Endothelial cell of umbilical vein (primary cell): Measurements from ENCODE around the gene PNKD. TPM values are rescaled to one million over a fixed set of nuclear protein-coding genes. Genes with fewer than 3 reads are reported as not detected.

Source experiments
- BruUV-seq: library from RNA; stranded (reverse); fragments of 400-500 nt; replicated peaks from 2 replicates; lab custom pipeline; 2021; lab: Mats Ljungman, UMichigan
- CTCF ChIA-PET: fragments of 300-600, 350-600 bp; sonication (Branson Sonifier 250); formaldehyde crosslinking; loops from one replicate; lab custom pipeline; 2021; ENCODE audit warnings: antibody characterized with exemption, inconsistent platforms; lab: Charles Lee
- POLR2A ChIA-PET: fragments of 300-600, 350-600 bp; sonication (Branson Sonifier 250); formaldehyde crosslinking; loops from one replicate; lab custom pipeline; 2021; ENCODE audit warnings: antibody characterized with exemption, inconsistent platforms; lab: Charles Lee
- DNase-seq: peaks from one replicate; pipeline ENCODE4 v3.0.0-alpha.2; 2011; ENCODE audit warnings: low read depth, low spot score
- FAIRE-seq: peaks from 2 replicates; lab custom pipeline; 2011; peaks lifted over from hg19 to GRCh38; lab: Jason Lieb, UNC
- H2AFZ ChIP-seq: 2 replicates; pipeline ENCODE4 v1.6.0; 2012; ENCODE audit warnings: low read depth, low read length, control low read depth, inconsistent platforms
- H3K27ac ChIP-seq: 2 replicates; pipeline ENCODE4 v1.5.1; 2011; ENCODE audit warnings: low read depth, mild to moderate bottlenecking, control low read depth, low read length, moderate library complexity; ENCODE audit not compliant: insufficient read depth
- H3K27me3 ChIP-seq, 2 experiments: 2 replicates each; pipeline versions ENCODE4 v1.6.0 to v1.6.1; 2011; ENCODE audit warnings: low read length in 2 of 2, mixed read lengths in 1 of 2; ENCODE audit not compliant: control insufficient read depth in 2 of 2, insufficient read depth in 2 of 2
- H3K36me3 ChIP-seq, 2 experiments: 2 replicates in 1 of 2; 3 replicates in 1 of 2; pipeline ENCODE4 v1.5.1; 2011; ENCODE audit warnings: low read length in 2 of 2, mild to moderate bottlenecking in 1 of 2, moderate library complexity in 1 of 2; ENCODE audit not compliant: control insufficient read depth in 2 of 2, insufficient read depth in 2 of 2; ENCODE audit errors: extremely low read depth in 1 of 2
- H3K4me1 ChIP-seq: 3 replicates; pipeline ENCODE4 v1.5.1; 2011; ENCODE audit warnings: mild to moderate bottlenecking, low read length; ENCODE audit not compliant: control insufficient read depth, insufficient read depth; ENCODE audit errors: extremely low read depth
- H3K4me2 ChIP-seq: 2 replicates; pipeline ENCODE4 v1.6.1; 2011; ENCODE audit warnings: low read length, control low read depth, mixed read lengths; ENCODE audit not compliant: insufficient read depth
- H3K4me3 ChIP-seq, 3 experiments: fragments of 200-600 bp in 1 of 3; sonication (generic), shearing (Covaris generic) in 1 of 3; replicated peaks in 1 of 3; 2 replicates each; pipeline ENCODE4 v1.5.1; 2011 to 2016; ENCODE audit warnings: control low read depth in 3 of 3, low read length in 3 of 3, mild to moderate bottlenecking in 2 of 3, inconsistent platforms in 1 of 3, low read depth in 1 of 3, moderate library complexity in 1 of 3; ENCODE audit not compliant: insufficient read depth in 1 of 3
- H3K79me2 ChIP-seq: 2 replicates; pipeline ENCODE4 v1.6.0; 2012; ENCODE audit warnings: low read length, inconsistent platforms; ENCODE audit not compliant: control insufficient read depth, insufficient read depth
- H3K9ac ChIP-seq: replicated peaks from 2 replicates; pipeline ENCODE3; 2011; ENCODE audit warnings: low read length, control low read depth; ENCODE audit not compliant: insufficient read depth; ENCODE audit errors: extremely low read depth
- H3K9me1 ChIP-seq: replicated peaks from 3 replicates; pipeline ENCODE4 v1.6.0; 2011; ENCODE audit warnings: mild to moderate bottlenecking, low read length; ENCODE audit not compliant: control insufficient read depth, insufficient read depth; ENCODE audit errors: extremely low read depth
- H3K9me3 ChIP-seq: replicated peaks from 2 replicates; pipeline ENCODE4 v1.5.1; 2012; ENCODE audit warnings: low read length, inconsistent platforms; ENCODE audit not compliant: control insufficient read depth, insufficient read depth
- H4K20me1 ChIP-seq: replicated peaks from 2 replicates; pipeline ENCODE3; 2011; ENCODE audit warnings: mild to moderate bottlenecking, low read length; ENCODE audit not compliant: control insufficient read depth, insufficient read depth; ENCODE audit errors: extremely low read depth
- CTCF ChIP-seq, 2 donors: IDR thresholded peaks; 1 replicate in 1 of 2; 2 replicates in 1 of 2; pipeline ENCODE4 v1.5.1; 2011; ENCODE audit warnings: low read length in 2 of 2, mild to moderate bottlenecking in 2 of 2, moderate library complexity in 2 of 2, control low read depth in 1 of 2, inconsistent platforms in 1 of 2, low read depth in 1 of 2; ENCODE audit not compliant: insufficient read depth in 1 of 2; ENCODE audit errors: extremely low read depth in 1 of 2
- EZH2 ChIP-seq: IDR thresholded peaks from 2 replicates; pipeline ENCODE4 v1.6.1; 2012; ENCODE audit warnings: borderline replicate concordance, low read depth, mild to moderate bottlenecking, moderate library complexity, low read length, inconsistent platforms; ENCODE audit not compliant: severe bottlenecking
- FOS ChIP-seq: IDR thresholded peaks from 2 replicates; pipeline ENCODE4 v1.6.1; 2011; ENCODE audit warnings: mild to moderate bottlenecking, low read length, moderate library complexity, borderline replicate concordance; ENCODE audit not compliant: insufficient read depth
- dilution Hi-C: fragments of 300-500 bp; cut with MboI; formaldehyde crosslinking; loops from one replicate; pipeline ENCODE4 v1.15.0; 2019; ENCODE audit warnings: low sequenced_read_pairs; ENCODE audit not compliant: extremely low pct_ligation_motif_present
- intact Hi-C: fragments of 100-400 bp; cut with micrococcal nuclease; formaldehyde crosslinking; loops from one replicate; pipeline ENCODE4 v1.10.0; 2022
- polyA plus RNA-seq, 4 experiments: library from polyadenylated mRNA; depleted of rRNA in 3 of 4; stranded (reverse) in 3 of 4; unstranded in 1 of 4; fragments of >200 nt; gene quantifications; 2 replicates each; pipeline versions ENCODE4 v1.2.1 to v1.2.3, GENCODE V29; 2011 to 2012; ENCODE audit warnings: missing spikeins in 1 of 4
- total RNA-seq: library from RNA; stranded (reverse); gene quantifications from 2 replicates; pipeline ENCODE4 v1.2.3, GENCODE V29; 2021

The PNKD gene
- total and polyA plus RNA-seq, 2 donors (not counting 3 experiments of a cell fraction or from before 2014, with no cell fraction given) = 56.1 to 88.3 TPM

- dilution Hi-C loops = no loop called here
- Histone ChIP-seq H3K9me1 (no peaks in the 10 kb centered on the region), H3K9me3 (no peaks in the 10 kb centered on the region), H3K4me2 (no peak overlapping the region), H3K79me2 (no peaks in the 10 kb centered on the region), H3K4me3 (no peak overlapping the region), H2AFZ (no peak overlapping the region), H3K9ac (no peak overlapping the region), H3K4me1 (no peaks in the 10 kb centered on the region), H3K36me3 (no peaks in the 10 kb centered on the region), H3K27me3 (no peaks in the 10 kb centered on the region), H3K27ac (no peak overlapping the region), H4K20me1 (no peaks in the 10 kb centered on the region)
- no peak for DNase-seq
- POLR2A ChIA-PET = no interaction called here
- TF ChIP-seq CTCF (IDR thresholded peaks at IDR 0.05; ENCODE audit: extremely low read depth in 1 of 2, insufficient read depth in 1 of 2, low read depth in 1 of 2, low read length in 2 of 2) (no peak), EZH2 (no peak)
- intact Hi-C loops = no loop called here
- FAIRE-seq = no peak
- no TSS peak for BruUV-seq
- CTCF ChIA-PET = interaction anchor here (1.1 to 1.6 kb wide), 3 partner anchors 17 to 59 kb away, joined by 3 to 7 read pairs (median 3); no protein-coding TSS in a partner anchor
These were observed 90.1 kb downstream of the PNKD start for GRCh38 chr2:218360453-218360852.

- dilution Hi-C loops = no loop called here
- DNase-seq = no peak
These were observed 92.3 kb downstream of the PNKD start for GRCh38 chr2:218362606-218363005.

More at GRCh38 chr2:218362606-218363005, 92.3 kb downstream of the PNKD start:
- no TSS peak for BruUV-seq
- FAIRE-seq = no peak
- intact Hi-C loops = no loop called here
- H3K9me3 ChIP-seq = no peaks in the 10 kb centered on the region
- no peaks in the 10 kb centered on the region for H4K20me1 ChIP-seq
- H3K4me3 ChIP-seq = no peak overlapping the region
- ChIA-PET POLR2A (no interaction called here), CTCF (interaction anchor here (1.6 kb wide), 2 partner anchors 34 to 43 kb away, joined by 3 to 4 read pairs; no protein-coding TSS in a partner anchor)
- no peaks in the 10 kb centered on the region for H3K36me3 ChIP-seq
- H3K27me3 ChIP-seq = no peaks in the 10 kb centered on the region
- H3K4me2 ChIP-seq = no peak overlapping the region
- no peaks in the 10 kb centered on the region for H3K9me1 ChIP-seq
- no peak overlapping the region for H2AFZ ChIP-seq
- H3K9ac ChIP-seq = no peak overlapping the region
- H3K27ac ChIP-seq = no peak overlapping the region
- TF ChIP-seq FOS = no peak
- H3K4me1 ChIP-seq = no peaks in the 10 kb centered on the region
- H3K79me2 ChIP-seq = no peaks in the 10 kb centered on the region
